Measurements from ENCODE around the gene KHDRBS1. TPM values are rescaled to one million over a fixed set of nuclear protein-coding genes. Genes with fewer than 3 reads are reported as not detected.
A peak's percentile ranks its signal among the peaks of the same experiment; 100 is the strongest.
"Not testable (repeated sequence)": the region's sequence is repeated elsewhere in the genome, so short reads cannot be mapped to it uniquely, and the experiment has no call there.

Gene KHDRBS1
- total RNA-seq, 1 experiment from 2014 or later, result 123 TPM

DNA sequence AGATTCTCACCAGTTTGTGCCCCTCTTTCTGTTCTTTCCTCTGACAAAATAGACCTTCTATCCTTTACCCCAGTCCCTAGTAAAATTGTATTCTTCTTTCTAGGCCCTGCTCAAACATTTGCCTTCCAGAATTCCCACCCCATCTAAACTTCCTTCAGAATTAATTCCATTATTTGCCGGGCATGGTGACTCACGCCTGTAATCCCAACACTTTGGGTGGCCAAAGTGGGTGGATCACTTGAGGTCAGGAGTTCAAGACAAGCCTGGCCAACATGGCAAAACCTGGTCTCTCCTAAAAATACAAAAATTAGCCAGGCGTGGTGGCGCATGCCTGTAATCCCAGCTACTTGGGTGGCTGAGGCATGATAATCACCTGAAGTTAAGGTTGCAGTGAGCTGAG, 11.4 kb upstream of the KHDRBS1 start:
- not testable (repeated sequence) for H3K27me3 ChIP-seq, H3K36me3 ChIP-seq, H3K4me3 ChIP-seq, H3K9me3 ChIP-seq
- DNase-seq, result peak; percentile 66

DNA sequence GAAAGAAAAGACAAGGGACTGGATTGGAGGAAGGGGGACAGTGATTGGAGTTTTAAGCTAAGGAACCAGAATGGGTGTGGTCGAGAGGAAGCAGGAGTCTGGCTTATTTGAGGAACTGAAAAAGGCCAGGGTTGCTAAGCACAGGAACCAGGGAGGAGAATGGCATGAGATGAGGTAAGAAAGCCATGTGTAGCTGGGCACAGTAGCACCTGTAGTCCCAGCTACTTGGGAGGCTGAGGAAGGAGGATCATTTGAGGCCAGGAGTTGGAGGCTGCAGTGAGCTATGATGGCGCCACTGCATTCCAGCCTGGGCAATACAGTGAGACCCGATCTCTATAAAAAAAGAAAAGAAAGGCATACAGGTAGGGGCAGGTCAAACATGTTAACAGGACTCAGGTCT, 8.1 kb upstream of the KHDRBS1 start:
- Histone ChIP-seq H3K27me3 (no peaks in the 10 kb centered on the region), H3K9me3 (no peaks in the 10 kb centered on the region), H3K36me3 (no peaks in the 10 kb centered on the region), H3K4me3 (no peak overlapping the region)
- no peak for DNase-seq

DNA sequence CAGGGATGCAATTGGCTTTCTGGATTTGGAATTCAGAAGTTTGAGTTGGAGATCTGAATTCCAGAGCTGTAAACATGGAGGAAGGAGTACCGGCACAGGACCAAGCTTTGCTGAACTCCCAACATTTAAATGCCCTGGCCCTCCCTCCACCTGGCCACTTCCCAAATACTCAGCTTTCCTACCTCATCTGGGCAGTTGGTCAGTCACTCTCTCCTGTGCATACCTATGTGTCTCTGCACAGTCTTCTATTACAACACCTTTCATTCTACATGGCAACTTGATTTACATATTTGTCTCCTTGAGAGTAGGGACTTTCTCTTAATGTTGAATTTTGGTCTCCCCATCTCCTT, 6.1 kb upstream of the KHDRBS1 start:
- Histone ChIP-seq H3K4me3 (no peak overlapping the region), H3K36me3 (no peaks in the 10 kb centered on the region), H3K9me3 (no peaks in the 10 kb centered on the region), H3K27me3 (no peaks in the 10 kb centered on the region)
- DNase-seq, result no peak

DNA sequence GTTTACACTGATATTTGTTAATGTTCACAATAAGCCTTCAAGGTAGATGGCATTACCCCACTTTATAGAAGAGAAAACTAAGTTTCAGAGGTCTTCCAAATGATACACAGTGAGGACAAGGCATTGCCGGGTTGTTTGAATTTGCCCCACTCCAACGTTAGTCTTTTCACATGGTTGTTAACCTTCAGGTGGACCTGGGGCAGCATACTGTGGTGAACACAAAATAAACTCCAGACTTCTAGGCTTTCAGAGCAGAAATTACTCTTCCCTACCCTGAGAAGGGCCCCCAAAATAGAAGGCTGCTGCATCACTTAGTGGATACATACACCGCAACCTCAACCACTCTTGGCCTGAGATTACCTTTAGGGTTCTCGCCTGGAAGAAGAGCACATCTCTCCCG, 3.4 kb upstream of the KHDRBS1 start:
- Histone ChIP-seq H3K36me3 (peaks cover 5% of the 10 kb centered on the region), H3K27me3 (no peaks in the 10 kb centered on the region), H3K4me3 (no peak overlapping the region), H3K9me3 (no peaks in the 10 kb centered on the region)
- no peak for DNase-seq

DNA sequence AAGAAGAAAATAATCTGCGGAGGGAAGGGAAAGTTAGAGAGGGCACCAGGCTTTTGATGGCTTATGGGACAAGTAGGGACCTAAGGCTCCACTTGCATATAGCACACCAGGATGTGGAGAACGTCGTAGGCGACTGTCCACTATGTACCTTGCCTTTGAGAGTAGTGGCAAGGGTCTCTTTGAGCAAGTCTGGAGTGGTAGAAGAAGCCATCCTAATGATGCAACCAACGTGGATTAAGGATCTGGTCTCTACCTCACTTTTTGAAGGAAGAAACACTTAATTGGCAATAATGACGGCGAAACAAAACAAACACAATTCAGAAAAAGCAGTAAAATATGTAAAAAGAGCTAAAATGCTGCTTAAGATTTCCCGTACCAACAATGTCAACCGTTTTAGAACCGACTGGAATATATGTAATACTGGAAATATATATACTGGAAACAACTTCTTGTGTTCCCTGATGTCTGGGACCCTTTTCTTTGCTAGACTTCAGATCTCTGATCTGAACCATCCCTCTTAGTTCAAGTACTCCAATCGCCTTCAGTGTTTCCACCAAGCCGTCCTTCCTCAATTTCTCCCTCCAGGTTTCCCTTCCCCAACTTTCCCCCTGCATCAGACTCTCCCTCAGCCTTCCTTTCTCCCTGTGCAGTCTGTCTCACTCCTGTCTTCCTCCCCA, 821 bp upstream of the KHDRBS1 start:
- no peak for DNase-seq
- Histone ChIP-seq H3K27me3 (no peaks in the 10 kb centered on the region), H3K4me3 (peak overlapping the region; percentile 98), H3K36me3 (peaks cover 25% of the 10 kb centered on the region), H3K9me3 (no peaks in the 10 kb centered on the region)

DNA sequence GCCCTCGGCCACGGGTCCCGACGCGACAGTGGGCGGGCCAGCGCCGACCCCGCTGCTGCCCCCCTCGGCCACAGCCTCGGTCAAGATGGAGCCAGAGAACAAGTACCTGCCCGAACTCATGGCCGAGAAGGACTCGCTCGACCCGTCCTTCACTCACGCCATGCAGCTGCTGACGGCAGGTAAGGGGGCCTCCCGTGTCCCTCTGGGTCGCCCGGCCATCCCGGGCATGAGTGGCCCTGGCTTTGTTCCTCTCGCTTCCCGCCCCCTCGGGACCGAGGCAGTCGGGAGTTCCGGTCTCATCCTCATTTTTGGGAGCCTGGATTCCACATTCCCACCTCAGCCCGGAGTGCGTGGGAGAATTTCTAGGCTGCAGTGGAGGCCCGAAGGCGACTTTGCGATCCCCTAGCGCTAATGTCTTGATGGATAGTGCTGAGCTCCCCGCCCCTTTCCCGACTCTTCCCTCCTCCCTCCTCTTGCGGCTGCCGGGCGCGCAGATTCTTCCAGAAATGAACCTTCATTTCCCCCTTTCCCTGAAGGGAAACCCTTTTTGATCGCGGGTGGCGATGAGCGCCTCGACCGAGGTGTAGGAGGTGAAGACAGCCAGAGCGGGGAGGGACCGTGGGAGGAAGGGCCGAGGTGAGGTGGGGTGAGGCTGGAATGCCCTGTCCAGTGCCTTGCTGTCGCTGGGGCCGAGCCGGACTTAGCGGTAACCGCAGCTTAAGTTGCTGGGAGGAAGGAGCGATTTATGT, 705 bp downstream of the KHDRBS1 start:
- H3K27me3 ChIP-seq, result no peaks in the 10 kb centered on the region
- H3K36me3 ChIP-seq, result peaks cover 36% of the 10 kb centered on the region
- peak overlapping the region; percentile 98 for H3K4me3 ChIP-seq
- DNase-seq, result peak; percentile 45
- H3K9me3 ChIP-seq, result no peaks in the 10 kb centered on the region

DNA sequence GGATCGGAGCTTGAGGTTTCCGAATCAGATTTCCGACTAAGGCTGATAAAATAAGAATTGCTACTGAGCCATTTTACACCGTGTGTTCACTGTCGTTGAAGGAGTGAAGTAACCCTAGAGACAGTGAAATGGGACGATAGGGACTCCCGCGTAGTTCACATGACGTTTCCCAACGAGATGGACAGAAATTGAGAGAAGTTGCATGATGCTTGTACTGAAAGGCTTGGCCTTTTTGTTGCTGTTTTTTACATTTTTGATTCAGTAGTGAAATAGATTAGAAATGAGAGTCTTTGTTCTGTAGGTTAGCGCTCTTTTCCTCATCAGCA, 1.2 kb downstream of the KHDRBS1 start:
- DNase-seq, result no peak
- H3K4me3 ChIP-seq, result peak overlapping the region; percentile 98

DNA sequence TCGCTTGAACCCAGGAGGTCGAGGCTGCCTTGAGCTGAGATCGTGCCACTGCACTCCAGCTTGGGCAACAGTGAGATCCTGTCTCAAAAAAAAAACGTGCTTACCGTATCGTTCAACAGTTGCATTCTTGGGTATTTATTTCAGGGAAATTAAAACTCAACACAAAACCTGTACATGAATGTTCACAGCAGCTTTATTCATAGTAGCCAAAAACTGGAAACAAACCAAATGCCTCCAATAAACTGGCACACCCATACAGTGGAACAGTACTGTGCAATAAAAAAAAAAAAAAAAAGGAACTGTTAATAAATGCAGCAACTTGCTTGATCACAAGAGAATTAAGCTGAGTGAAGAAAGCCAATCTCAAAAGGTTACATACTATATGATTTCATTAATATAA, 6.7 kb downstream of the KHDRBS1 start:
- H3K36me3 ChIP-seq, result peaks cover 64% of the 10 kb centered on the region
- no peak overlapping the region for H3K4me3 ChIP-seq
- H3K9me3 ChIP-seq, result no peaks in the 10 kb centered on the region
- DNase-seq, result no peak
- H3K27me3 ChIP-seq, result no peaks in the 10 kb centered on the region

More for the DNA sequence above, 1.2 kb downstream of the KHDRBS1 start:
- Histone ChIP-seq H3K36me3 (peaks cover 39% of the 10 kb centered on the region), H3K9me3 (no peaks in the 10 kb centered on the region), H3K27me3 (no peaks in the 10 kb centered on the region)

DNA sequence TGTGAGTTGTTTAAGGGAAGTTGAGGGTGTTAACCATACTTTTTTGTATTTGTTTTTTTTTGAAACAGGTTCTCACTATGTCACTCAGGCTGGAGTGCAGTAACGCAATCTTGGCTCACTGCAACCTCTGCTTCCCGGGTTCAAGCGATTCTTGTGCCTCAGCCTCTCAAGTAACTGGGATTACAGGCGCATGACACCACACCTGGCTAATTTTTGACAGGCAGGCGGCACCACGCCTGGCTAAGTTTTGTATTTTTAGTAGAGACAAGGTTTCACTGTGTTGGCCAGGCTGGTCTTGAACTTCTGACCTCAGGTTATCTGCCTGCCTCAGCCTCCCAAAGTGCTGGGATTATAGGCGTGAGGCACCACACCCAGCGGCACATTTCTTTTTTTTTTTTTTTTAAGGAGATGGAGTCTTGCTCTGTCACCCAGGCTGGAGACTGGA, 7.9 kb downstream of the KHDRBS1 start:
- not testable (repeated sequence) for H3K4me3 ChIP-seq, H3K27me3 ChIP-seq, H3K9me3 ChIP-seq, DNase-seq
- H3K36me3 ChIP-seq, result peaks cover 60% of the 10 kb centered on the region

DNA sequence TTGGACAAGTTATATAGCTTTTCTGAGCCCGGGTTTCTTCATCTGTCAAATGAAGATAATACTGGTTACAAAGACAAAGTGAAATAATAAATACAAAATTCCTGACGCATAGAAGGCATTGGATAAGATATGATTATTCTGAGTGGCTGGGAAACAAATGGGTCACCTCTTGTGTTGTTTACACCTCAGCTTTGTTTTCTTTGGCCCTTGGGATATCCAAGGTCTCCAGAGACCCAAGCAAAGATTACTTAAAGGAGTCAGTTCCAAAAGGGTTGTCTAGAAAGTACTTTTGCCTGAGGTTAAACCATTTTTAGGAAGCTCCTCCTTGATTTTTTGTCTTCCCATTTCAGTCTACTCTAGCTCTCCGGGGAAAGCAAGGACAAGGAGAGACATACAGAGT, 9.7 kb downstream of the KHDRBS1 start:
- Histone ChIP-seq H3K27me3 (no peaks in the 10 kb centered on the region), H3K9me3 (no peaks in the 10 kb centered on the region), H3K36me3 (peaks cover 55% of the 10 kb centered on the region), H3K4me3 (no peak overlapping the region)
- no peak for DNase-seq

DNA sequence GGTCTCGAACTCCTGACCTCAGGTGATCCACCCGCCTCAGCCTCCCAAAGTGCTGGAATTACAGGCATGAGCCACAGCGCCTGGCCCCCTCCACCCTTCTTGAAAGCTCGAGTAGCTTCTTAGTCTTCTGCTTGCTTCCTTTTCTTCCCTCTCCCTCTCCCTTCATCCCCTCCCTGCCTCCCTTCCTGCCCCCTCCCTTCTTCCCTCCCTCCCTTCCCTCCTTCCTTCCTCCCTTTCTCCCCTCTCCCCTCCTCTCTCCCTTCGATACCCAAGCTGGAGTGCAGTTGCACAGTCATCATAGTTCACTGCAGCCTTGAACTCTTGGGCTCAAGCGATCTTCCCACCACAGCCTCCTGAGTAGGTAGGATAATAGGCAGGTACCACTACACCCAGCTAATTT, 11.8 kb downstream of the KHDRBS1 start:
- Histone ChIP-seq H3K9me3 (no peaks in the 10 kb centered on the region), H3K36me3 (peaks cover 59% of the 10 kb centered on the region), H3K27me3 (no peaks in the 10 kb centered on the region), H3K4me3 (no peak overlapping the region)
- DNase-seq, result no peak

DNA sequence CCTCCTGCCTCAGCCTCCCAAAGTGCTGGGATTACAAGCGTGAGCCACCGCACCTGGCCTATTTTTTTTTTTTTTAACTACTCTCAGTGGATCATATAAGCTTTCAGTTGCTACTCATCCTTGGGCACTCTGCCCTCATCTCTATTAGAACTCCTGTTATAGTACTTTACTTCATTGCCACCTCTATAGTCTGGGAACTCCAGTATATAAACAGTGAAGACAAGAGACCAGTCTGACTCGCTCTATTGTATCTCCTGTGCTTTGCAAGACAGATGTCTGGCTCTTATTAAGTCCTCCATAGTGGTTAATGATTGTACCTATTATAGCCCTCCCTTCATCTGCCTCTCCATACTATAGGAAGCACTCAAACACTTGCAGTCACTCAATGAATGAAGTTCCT, 15.1 kb downstream of the KHDRBS1 start:
- DNase-seq, result no peak
- Histone ChIP-seq H3K36me3 (peaks cover 68% of the 10 kb centered on the region), H3K9me3 (no peaks in the 10 kb centered on the region), H3K27me3 (no peaks in the 10 kb centered on the region), H3K4me3 (no peak overlapping the region)

DNA sequence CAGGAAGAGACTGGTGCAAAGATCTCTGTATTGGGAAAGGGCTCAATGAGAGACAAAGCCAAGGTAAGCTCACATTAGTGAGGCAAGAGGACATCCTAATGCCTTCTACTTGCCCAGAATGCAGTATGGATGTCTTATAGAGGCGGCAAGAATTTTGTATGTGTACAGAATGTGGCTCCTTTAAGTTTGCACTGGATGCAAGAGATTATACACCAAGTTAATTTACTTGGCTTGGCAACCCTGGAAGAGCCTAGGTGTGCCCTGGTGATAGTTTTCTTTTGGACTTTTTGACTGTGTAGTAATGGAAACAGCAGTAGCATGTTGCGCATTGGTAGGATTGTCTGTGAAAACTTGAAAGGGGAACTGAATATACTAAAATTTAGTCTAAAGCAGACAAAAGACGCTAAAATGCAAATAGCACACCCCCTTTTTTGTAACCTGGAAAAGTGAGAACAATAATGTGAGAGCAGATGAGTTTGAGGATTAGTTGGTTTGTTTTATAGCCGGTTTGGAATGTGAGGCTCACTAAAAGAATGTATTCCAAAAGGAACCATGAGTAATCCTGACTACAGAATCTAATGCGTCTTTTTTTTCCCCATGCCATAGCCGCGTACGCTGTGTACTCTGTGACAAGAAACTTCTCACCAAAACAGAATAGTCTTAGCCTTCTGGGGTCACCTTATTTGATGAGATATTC, 18.1 kb downstream of the KHDRBS1 start:
- H3K4me3 ChIP-seq, result no peak overlapping the region
- no peaks in the 10 kb centered on the region for H3K9me3 ChIP-seq
- DNase-seq, result peak; percentile 44
- H3K36me3 ChIP-seq, result peaks cover 80% of the 10 kb centered on the region
- H3K27me3 ChIP-seq, result no peaks in the 10 kb centered on the region

DNA sequence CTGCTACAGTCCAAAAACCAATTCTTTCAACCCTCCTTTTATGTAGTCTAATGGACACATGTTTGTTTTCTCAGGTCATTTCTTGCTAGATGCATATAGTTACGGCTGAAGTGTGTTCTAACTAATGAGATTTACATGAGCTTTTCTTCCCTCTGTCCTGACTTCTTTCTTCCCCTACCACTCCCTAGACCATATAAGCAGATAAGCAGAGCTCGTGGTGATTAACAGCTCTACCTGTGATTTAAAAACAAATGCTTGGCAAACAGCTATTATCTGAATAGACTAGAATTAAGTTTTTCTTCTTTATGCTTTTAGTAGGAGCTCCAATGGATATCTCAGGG, 18.6 kb downstream of the KHDRBS1 start:
- peaks cover 82% of the 10 kb centered on the region for H3K36me3 ChIP-seq

DNA sequence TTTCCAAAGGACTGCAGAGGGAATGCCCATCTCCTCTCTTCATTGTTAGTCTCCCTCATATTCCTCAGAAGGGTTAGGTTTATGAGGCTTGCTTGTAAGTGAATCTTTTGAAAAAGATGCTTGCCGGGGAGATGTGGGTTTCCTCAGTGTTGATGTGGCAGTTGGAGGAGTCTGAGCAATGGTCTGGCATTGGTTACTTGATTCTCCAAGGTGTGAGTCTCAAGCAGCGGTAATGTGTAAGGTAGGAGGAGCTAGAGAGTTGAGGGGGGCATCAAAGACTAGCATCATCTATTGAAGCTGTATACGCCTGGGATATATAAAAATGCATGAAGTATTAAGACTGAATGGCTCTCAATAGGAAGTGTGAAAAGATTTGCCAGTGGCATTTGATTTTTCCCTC, 21.5 kb downstream of the KHDRBS1 start:
- Histone ChIP-seq H3K36me3 (peaks cover 95% of the 10 kb centered on the region), H3K9me3 (no peaks in the 10 kb centered on the region), H3K27me3 (no peaks in the 10 kb centered on the region), H3K4me3 (no peak overlapping the region)
- no peak for DNase-seq

More for the DNA sequence above, 18.6 kb downstream of the KHDRBS1 start:
- Histone ChIP-seq H3K27me3 (no peaks in the 10 kb centered on the region), H3K4me3 (no peak overlapping the region), H3K9me3 (no peaks in the 10 kb centered on the region)
- DNase-seq, result no peak

DNA sequence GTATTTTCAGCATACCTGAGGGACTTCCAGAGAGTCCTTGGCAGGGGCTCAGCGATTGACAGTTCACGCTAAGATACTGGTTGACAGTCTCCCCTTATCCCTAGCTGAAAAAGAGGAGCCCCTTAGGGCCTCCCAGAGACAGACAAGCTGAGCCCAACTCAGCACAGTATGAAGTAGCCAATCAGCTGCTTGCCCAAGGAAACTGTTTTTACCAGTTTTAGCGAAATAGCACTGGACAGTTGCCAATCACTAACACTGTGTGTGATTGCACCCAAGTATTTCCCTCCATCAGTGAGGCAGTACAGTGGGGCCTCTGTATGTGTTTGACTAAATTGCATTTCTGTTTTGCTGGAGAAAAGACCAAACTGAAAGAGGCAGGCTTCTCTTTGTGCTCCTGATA, 27.0 kb downstream of the KHDRBS1 start:
- DNase-seq, result no peak
- Histone ChIP-seq H3K9me3 (no peaks in the 10 kb centered on the region), H3K36me3 (peaks cover 55% of the 10 kb centered on the region), H3K27me3 (no peaks in the 10 kb centered on the region), H3K4me3 (no peak overlapping the region)

DNA sequence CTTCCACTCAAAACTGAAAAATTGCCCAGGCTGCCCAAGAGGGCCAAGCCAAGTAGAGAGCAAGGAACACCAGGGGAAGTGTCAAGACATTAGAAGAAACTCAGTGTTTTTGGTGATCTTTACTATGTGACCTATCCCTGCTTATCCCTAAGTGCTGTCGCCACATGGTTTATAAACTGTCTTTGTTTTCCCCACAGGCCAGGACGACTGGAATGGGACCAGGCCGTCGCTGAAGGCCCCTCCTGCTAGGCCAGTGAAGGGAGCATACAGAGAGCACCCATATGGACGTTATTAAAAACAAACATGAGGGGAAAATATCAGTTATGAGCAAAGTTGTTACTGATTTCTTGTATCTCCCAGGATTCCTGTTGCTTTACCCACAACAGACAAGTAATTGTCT, 28.7 kb downstream of the KHDRBS1 start:
- Histone ChIP-seq H3K4me3 (no peak overlapping the region), H3K36me3 (peaks cover 50% of the 10 kb centered on the region), H3K9me3 (no peaks in the 10 kb centered on the region), H3K27me3 (no peaks in the 10 kb centered on the region)
- DNase-seq, result no peak

DNA sequence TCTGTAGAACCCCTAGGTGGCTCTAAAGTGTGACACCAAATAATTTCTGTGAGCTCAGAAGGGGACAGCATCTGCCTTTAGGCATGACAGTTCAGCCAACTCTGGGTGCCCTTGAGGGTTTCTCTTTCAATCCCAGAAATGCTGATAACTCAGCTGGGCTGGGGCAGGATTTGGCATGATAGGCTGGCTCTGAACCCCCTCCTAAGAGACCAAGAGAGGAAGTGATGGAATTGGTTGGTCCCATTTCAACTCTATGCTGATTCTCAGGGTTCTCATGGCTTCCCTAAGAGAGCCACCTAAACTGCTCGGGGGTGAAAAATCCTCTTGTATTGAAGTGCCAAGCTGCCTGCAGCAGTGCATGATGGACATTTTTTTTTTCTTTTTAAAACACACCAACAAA, 30.6 kb downstream of the KHDRBS1 start:
- DNase-seq, result no peak
- Histone ChIP-seq H3K27me3 (no peaks in the 10 kb centered on the region), H3K4me3 (no peak overlapping the region), H3K9me3 (no peaks in the 10 kb centered on the region), H3K36me3 (peaks cover 47% of the 10 kb centered on the region)
